ENCODE results near the gene CCDC63. TPM values are rescaled to one million over a fixed set of nuclear protein-coding genes. Genes with fewer than 3 reads are reported as not detected.

The CCDC63 gene
- total RNA-seq, 2 experiments from 2014 or later, result not detected

GRCh38 chr12:110874781-110875180, 28.0 kb downstream of the CCDC63 start:
- no peaks in the 10 kb centered on the region for H3K9me3 Mint-ChIP-seq
- H3K4me3 ChIP-seq (ENCODE audit: low read length), result no peak overlapping the region
- DNase-seq (no peak), ATAC-seq (ENCODE audit: poor library complexity) (no peak)
- no peaks in the 10 kb centered on the region for H3K27me3 ChIP-seq (ENCODE audit: control insufficient read depth in 1 of 2, insufficient read depth in 2 of 2, low read length in 2 of 2)
- no peak overlapping the region for H3K27ac Mint-ChIP-seq
- no peak for TF ChIP-seq CTCF (IDR thresholded peaks at IDR 0.05)
- H3K36me3 Mint-ChIP-seq (ENCODE audit: low read depth), result no peaks in the 10 kb centered on the region
- H3K27ac ChIP-seq (ENCODE audit: low read depth in 1 of 2, low read length in 2 of 2), result no peak overlapping the region
- no peaks in the 10 kb centered on the region for H3K9me3 ChIP-seq (ENCODE audit: control insufficient read depth in 1 of 2, insufficient read depth in 1 of 2, low read length in 2 of 2)
- ChIA-PET POLR2A (no interaction called here), CTCF (no interaction called here)
- intact Hi-C loops (cut with DNase I, micrococcal nuclease), result no loop called here
- no peak overlapping the region for H3K4me3 Mint-ChIP-seq
- no peaks in the 10 kb centered on the region for H3K36me3 ChIP-seq (ENCODE audit: insufficient read depth, low read length)
- no peaks in the 10 kb centered on the region for H3K4me1 Mint-ChIP-seq (ENCODE audit: low read depth)
- H3K4me1 ChIP-seq (ENCODE audit: insufficient read depth, low read length), result no peaks in the 10 kb centered on the region
- H3K27me3 Mint-ChIP-seq, result peaks cover 15% of the 10 kb centered on the region

DNA sequence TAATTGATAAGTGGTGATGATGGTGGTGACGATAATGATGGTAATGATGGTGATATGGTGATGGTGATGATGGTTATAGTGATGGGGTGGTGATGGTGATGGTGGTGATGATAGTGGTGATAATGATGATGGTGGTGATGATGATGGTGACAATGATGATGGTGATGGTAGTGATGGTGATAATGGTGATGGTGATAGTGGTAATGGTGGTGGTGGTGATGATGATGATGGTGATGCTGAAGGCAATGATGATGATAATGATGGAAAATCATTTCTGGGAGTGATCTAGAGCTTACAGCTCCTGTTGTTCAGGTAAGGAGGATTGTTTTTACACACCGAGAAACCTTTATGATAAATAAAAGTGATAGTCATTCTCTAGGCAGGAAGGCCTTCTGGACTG, 33.9 kb downstream of the CCDC63 start:
- no peaks in the 10 kb centered on the region for H3K4me1 Mint-ChIP-seq (ENCODE audit: low read depth)
- intact Hi-C loops (cut with DNase I, micrococcal nuclease), result loop anchor here in 1 of 2 experiments (10.0 kb wide), 2 partner anchors 146 to 526 kb away; no protein-coding TSS in a partner anchor

DNA sequence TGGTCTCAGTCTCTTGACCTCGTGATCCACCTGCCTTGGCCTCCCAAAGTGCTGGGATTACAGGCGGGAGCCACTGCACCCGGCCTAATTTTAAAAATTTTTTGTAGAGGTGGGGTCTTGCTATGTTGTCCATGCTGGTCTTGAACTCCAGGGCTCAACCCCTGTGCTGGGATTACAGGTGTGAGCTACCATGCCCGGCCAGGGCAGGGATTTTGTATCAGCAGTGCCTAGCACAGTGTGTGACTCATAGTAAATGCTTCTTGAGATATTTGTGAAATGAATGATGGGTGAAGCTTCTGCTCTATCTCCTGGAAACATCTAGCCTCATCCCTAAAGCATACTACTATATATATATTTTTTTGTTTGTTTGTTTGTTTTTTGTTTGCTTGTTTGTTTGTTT, 36.5 kb downstream of the CCDC63 start:
- ATAC-seq (ENCODE audit: poor library complexity) (no peak), DNase-seq (no peak)
- Mint-ChIP-seq H3K27ac (no peak overlapping the region), H3K4me3 (no peak overlapping the region), H3K36me3 (ENCODE audit: low read depth) (no peaks in the 10 kb centered on the region), H3K4me1 (ENCODE audit: low read depth) (peaks cover 3% of the 10 kb centered on the region), H3K9me3 (no peaks in the 10 kb centered on the region), H3K27me3 (peaks cover 6% of the 10 kb centered on the region)
- H3K36me3 ChIP-seq (ENCODE audit: insufficient read depth, low read length), result no peaks in the 10 kb centered on the region
- no peak for TF ChIP-seq CTCF (IDR thresholded peaks at IDR 0.05)
- CTCF ChIA-PET, result no interaction called here
- no peak overlapping the region for H3K27ac ChIP-seq (ENCODE audit: low read depth in 1 of 2, low read length in 2 of 2)
- intact Hi-C loops (cut with DNase I, micrococcal nuclease), result loop anchor here in 1 of 2 experiments (10.0 kb wide), 2 partner anchors 148 to 528 kb away; no protein-coding TSS in a partner anchor
- H3K4me3 ChIP-seq (ENCODE audit: low read length), result no peak overlapping the region
- H3K9me3 ChIP-seq (ENCODE audit: control insufficient read depth in 1 of 2, insufficient read depth in 1 of 2, low read length in 2 of 2), result no peaks in the 10 kb centered on the region
- H3K4me1 ChIP-seq (ENCODE audit: insufficient read depth, low read length), result peaks cover 11% of the 10 kb centered on the region
- H3K27me3 ChIP-seq (ENCODE audit: control insufficient read depth in 1 of 2, insufficient read depth in 2 of 2, low read length in 2 of 2), result no peaks in the 10 kb centered on the region
- POLR2A ChIA-PET, result no interaction called here

More for the DNA sequence above, 33.9 kb downstream of the CCDC63 start:
- Mint-ChIP-seq H3K27me3 (peaks cover 10% of the 10 kb centered on the region), H3K27ac (no peak overlapping the region), H3K9me3 (no peaks in the 10 kb centered on the region), H3K36me3 (ENCODE audit: low read depth) (no peaks in the 10 kb centered on the region), H3K4me3 (no peak overlapping the region)
- Histone ChIP-seq H3K4me1 (ENCODE audit: insufficient read depth, low read length) (no peaks in the 10 kb centered on the region), H3K9me3 (ENCODE audit: control insufficient read depth in 1 of 2, insufficient read depth in 1 of 2, low read length in 2 of 2) (no peaks in the 10 kb centered on the region), H3K36me3 (ENCODE audit: insufficient read depth, low read length) (no peaks in the 10 kb centered on the region), H3K27ac (ENCODE audit: low read depth in 1 of 2, low read length in 2 of 2) (no peak overlapping the region), H3K4me3 (ENCODE audit: low read length) (no peak overlapping the region), H3K27me3 (ENCODE audit: control insufficient read depth in 1 of 2, insufficient read depth in 2 of 2, low read length in 2 of 2) (no peaks in the 10 kb centered on the region)
- TF ChIP-seq CTCF (IDR thresholded peaks at IDR 0.05), result no peak
- CTCF ChIA-PET, result no interaction called here
- ATAC-seq (ENCODE audit: poor library complexity) (no peak), DNase-seq (no peak)
- POLR2A ChIA-PET, result no interaction called here

Measured in CD4-positive, alpha-beta T cell (primary cell).